Erythroblast (primary cell): ENCODE results near the gene KCNQ2.
A peak's percentile ranks its signal among the peaks of the same experiment; 100 is the strongest.

Experiments
- DNase-seq, 2 experiments: peaks; one replicate each; lab custom pipeline; 2025; lab: John Stamatoyannopoulos, UW
- GATA1 ChIP-seq: IDR thresholded peaks from 2 replicates; pipeline ENCODE4 v1.6.1; 2011; ENCODE audit warnings: low read depth, mild to moderate bottlenecking, control low read depth, low read length, moderate library complexity
- POLR2A ChIP-seq: IDR thresholded peaks from 2 replicates; pipeline ENCODE4 v1.6.1; 2011; ENCODE audit warnings: mild to moderate bottlenecking, low read length

Gene KCNQ2

GRCh38 chr20:63508072-63508768 is 35.8 kb upstream of the KCNQ2 start:
- TF ChIP-seq POLR2A (no peak), GATA1 (no peak)
- DNase-seq, result no peak

GRCh38 chr20:63507083-63507743 is 34.8 kb upstream of the KCNQ2 start:
- no peak for DNase-seq
- TF ChIP-seq GATA1, result no peak
- TF ChIP-seq POLR2A, result no peak

- TF ChIP-seq GATA1, result no peak
- no peak for TF ChIP-seq POLR2A
- no peak for DNase-seq
Observed at GRCh38 chr20:63505723-63506122, 33.3 kb upstream of the KCNQ2 start.

GRCh38 chr20:63505281-63505680 is 32.8 kb upstream of the KCNQ2 start:
- DNase-seq, result no peak
- TF ChIP-seq POLR2A, result no peak
- TF ChIP-seq GATA1, result no peak

- TF ChIP-seq GATA1, result no peak
- no peak for TF ChIP-seq POLR2A
- DNase-seq, result no peak
Observed at GRCh38 chr20:63504642-63505041, 32.2 kb upstream of the KCNQ2 start.

GRCh38 chr20:63503524-63503923 is 31.1 kb upstream of the KCNQ2 start:
- no peak for DNase-seq
- TF ChIP-seq GATA1 (no peak), POLR2A (no peak)

GRCh38 chr20:63502671-63503172 is 30.3 kb upstream of the KCNQ2 start:
- DNase-seq, result no peak
- TF ChIP-seq POLR2A (no peak), GATA1 (no peak)

GRCh38 chr20:63501818-63502670 is 29.6 kb upstream of the KCNQ2 start:
- no peak for DNase-seq
- TF ChIP-seq GATA1, result no peak
- no peak for TF ChIP-seq POLR2A

- DNase-seq, result no peak
- no peak for TF ChIP-seq GATA1
- TF ChIP-seq POLR2A, result no peak
Observed at GRCh38 chr20:63500902-63501817, 28.7 kb upstream of the KCNQ2 start.

GRCh38 chr20:63500151-63500901 is 27.9 kb upstream of the KCNQ2 start:
- no peak for DNase-seq
- TF ChIP-seq POLR2A, result no peak
- no peak for TF ChIP-seq GATA1

GRCh38 chr20:63499338-63499969 is 27.0 kb upstream of the KCNQ2 start:
- TF ChIP-seq GATA1 (no peak), POLR2A (no peak)
- no peak for DNase-seq

GRCh38 chr20:63498960-63499337 is 26.5 kb upstream of the KCNQ2 start, which contains the start of gene EEF1A2:
Gene EEF1A2 (minus strand): TSS chr20:63499083. CDS start chr20:63497763, 1,320 bp downstream.
- peak; percentile 37 to 52 for DNase-seq
- TF ChIP-seq GATA1, result no peak
- TF ChIP-seq POLR2A, result no peak
